Lower lobe of right lung (tissue), 2 donors: ENCODE data around the gene FAM131B. TPM values are rescaled to one million over a fixed set of nuclear protein-coding genes. Genes with fewer than 3 reads are reported as not detected.
A peak's percentile ranks its signal among the peaks of the same experiment; 100 is the strongest.

Source experiments
- ATAC-seq, 2 donors: fragments of 200-7000 bp; cut with Tn5 transposase; one replicate each; pipeline ENCODE4 v1.9.1; 2020 to 2022; ENCODE audit warnings: mild to moderate bottlenecking in 2 of 2, moderate library complexity in 2 of 2
- DNase-seq: peaks from one replicate; pipeline ENCODE4 v3.0.0-alpha.2; 2020
- H3K27ac ChIP-seq: fragments of 200-600 bp; one replicate; pipeline ENCODE4 v1.8.0; 2022
- H3K27me3 ChIP-seq: fragments of 200-600 bp; one replicate; pipeline ENCODE4 v1.8.0; 2022; ENCODE audit warnings: low read depth
- H3K36me3 ChIP-seq: fragments of 200-600 bp; one replicate; pipeline ENCODE4 v1.8.0; 2022; ENCODE audit warnings: mild to moderate bottlenecking
- H3K4me1 ChIP-seq: fragments of 200-600 bp; one replicate; pipeline ENCODE4 v1.8.0; 2022
- H3K4me3 ChIP-seq: fragments of 200-600 bp; one replicate; pipeline ENCODE4 v1.8.0; 2022; ENCODE audit warnings: mild to moderate bottlenecking
- H3K9me3 ChIP-seq: fragments of 200-600 bp; one replicate; pipeline ENCODE4 v1.8.0; 2022
- CTCF ChIP-seq: fragments of 200-600 bp; IDR thresholded peaks from one replicate; pipeline ENCODE4 v1.8.0; 2022; ENCODE audit warnings: antibody characterized with exemption, mild to moderate bottlenecking
- intact Hi-C: fragments of 100-400 bp; cut with DNase I; formaldehyde crosslinking; loops from one replicate; pipeline ENCODE4 v1.11.0; 2022
- total RNA-seq: library from RNA; stranded (reverse); fragmentation: NEBNext Ultra II Directional; extraction: Animal tissue kit (Norgen Biotek cat#: 25700); gene quantifications from one replicate; pipeline ENCODE4 v1.2.1, GENCODE V29; 2021
- donor health status: DM: no; HTN: yes; CAD: no; lungs with severe emphysema.

The FAM131B gene
- total RNA-seq, 1 donor from 2014 or later: 0.53 TPM

- Histone ChIP-seq H3K36me3 (no peaks in the 10 kb centered on the region), H3K27me3 (no peaks in the 10 kb centered on the region), H3K9me3 (no peaks in the 10 kb centered on the region), H3K4me3 (no peak overlapping the region), H3K4me1 (no peaks in the 10 kb centered on the region), H3K27ac (no peak overlapping the region)
- no peak for DNase-seq
- no peak for ATAC-seq
- intact Hi-C loops: no loop called here
- no peak for TF ChIP-seq CTCF
Measured at GRCh38 chr7:143351574-143351973, 10.9 kb downstream of the FAM131B start.

DNA sequence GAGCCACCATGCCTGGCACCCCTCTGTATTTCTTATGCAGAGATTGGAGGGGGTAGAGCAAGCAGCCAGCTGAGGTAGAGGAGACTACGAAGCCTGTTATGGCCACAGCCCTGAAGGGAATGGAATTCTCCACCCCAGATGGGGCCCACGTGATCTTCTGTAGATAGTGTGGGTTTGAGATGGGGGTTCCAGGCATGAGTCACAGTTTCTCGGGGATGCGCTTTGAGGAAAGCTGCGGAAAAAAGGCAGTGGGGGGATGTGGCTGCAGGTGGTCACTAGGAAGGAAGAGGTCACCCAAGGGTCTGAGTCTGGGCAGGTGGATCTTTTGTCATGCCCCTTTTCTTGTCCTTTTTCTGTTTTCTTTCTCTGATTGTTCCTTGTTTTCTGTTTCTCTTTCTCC, 11.5 kb downstream of the FAM131B start:
- Histone ChIP-seq H3K27me3 (no peaks in the 10 kb centered on the region), H3K4me1 (no peaks in the 10 kb centered on the region), H3K4me3 (no peak overlapping the region), H3K36me3 (no peaks in the 10 kb centered on the region), H3K27ac (no peak overlapping the region), H3K9me3 (no peaks in the 10 kb centered on the region)
- TF ChIP-seq CTCF: no peak
- intact Hi-C loops: no loop called here
- DNase-seq (no peak), ATAC-seq (no peak)

DNA sequence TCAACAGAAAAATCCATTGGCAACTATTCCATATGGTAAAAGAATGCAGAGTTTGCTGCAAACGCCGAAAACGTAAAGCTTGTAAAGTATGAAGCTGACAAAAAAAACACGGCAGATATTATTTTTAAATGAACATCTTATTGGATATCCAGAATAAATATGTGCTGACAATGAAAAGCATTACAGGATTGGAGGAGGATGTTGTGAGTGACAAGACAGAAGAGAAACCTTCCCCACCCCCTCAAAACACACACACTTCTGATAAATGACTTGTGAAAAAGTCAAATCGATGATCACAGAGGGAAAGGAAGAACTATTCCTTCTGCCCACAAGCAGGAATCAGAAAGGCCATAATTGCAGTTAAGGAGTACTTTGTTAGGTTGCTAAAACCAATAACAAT, 14.6 kb downstream of the FAM131B start:
- Histone ChIP-seq H3K9me3 (no peaks in the 10 kb centered on the region), H3K27ac (no peak overlapping the region), H3K4me3 (no peak overlapping the region), H3K4me1 (peaks cover 5% of the 10 kb centered on the region), H3K27me3 (peaks cover 15% of the 10 kb centered on the region), H3K36me3 (no peaks in the 10 kb centered on the region)
- intact Hi-C loops: no loop called here
- DNase-seq (no peak), ATAC-seq (no peak)
- TF ChIP-seq CTCF: no peak

GRCh38 chr7:143346018-143346417, 16.5 kb downstream of the FAM131B start:
- no peak for TF ChIP-seq CTCF
- ATAC-seq: peak in 1 of 2 donors; percentile 14
- Histone ChIP-seq H3K36me3 (no peaks in the 10 kb centered on the region), H3K27ac (no peak overlapping the region), H3K27me3 (peaks cover 23% of the 10 kb centered on the region), H3K4me3 (no peak overlapping the region), H3K4me1 (peaks cover 5% of the 10 kb centered on the region), H3K9me3 (no peaks in the 10 kb centered on the region)
- intact Hi-C loops: no loop called here
- DNase-seq: no peak

- peak; percentile 54 for TF ChIP-seq CTCF
- intact Hi-C loops: no loop called here
- H3K4me1 ChIP-seq: peaks cover 5% of the 10 kb centered on the region
- H3K27ac ChIP-seq: no peak overlapping the region
- DNase-seq (peak; percentile 75), ATAC-seq (peak; percentile 89 to 91)
- no peaks in the 10 kb centered on the region for H3K36me3 ChIP-seq
- H3K9me3 ChIP-seq: no peaks in the 10 kb centered on the region
- H3K4me3 ChIP-seq: peak overlapping the region; percentile 12
- H3K27me3 ChIP-seq: peaks cover 23% of the 10 kb centered on the region
Measured at GRCh38 chr7:143345428-143345900, 17.0 kb downstream of the FAM131B start.

DNA sequence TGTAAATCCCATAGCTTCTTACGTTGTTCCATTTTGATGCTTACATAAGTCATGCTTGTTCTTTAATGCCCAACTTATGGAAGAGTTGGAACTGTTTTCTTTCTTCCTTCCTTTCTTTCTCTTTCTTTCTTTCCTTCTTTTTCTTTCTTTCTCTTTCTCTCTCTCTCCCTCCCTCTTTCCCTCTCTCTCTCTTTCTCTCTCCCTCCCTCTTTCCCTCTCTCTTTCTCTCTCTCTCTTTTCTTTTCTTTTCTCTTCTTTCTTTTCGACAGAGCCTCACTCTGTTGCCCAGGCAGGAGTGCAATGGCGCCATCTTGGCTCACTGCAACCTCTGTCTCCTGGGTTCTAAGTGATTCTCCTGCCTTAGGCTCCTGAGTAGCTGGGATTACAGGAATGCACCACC, 18.9 kb downstream of the FAM131B start:
- ATAC-seq (no peak), DNase-seq (no peak)
- Histone ChIP-seq H3K4me3 (no peak overlapping the region), H3K27me3 (peaks cover 23% of the 10 kb centered on the region), H3K9me3 (no peaks in the 10 kb centered on the region), H3K36me3 (no peaks in the 10 kb centered on the region), H3K4me1 (peaks cover 5% of the 10 kb centered on the region), H3K27ac (no peak overlapping the region)
- intact Hi-C loops: no loop called here
- no peak for TF ChIP-seq CTCF
